GM19025 (cell line): ENCODE data around the gene TMPO.
A peak's percentile ranks its signal among the peaks of the same experiment; 100 is the strongest.
"Not testable (repeated sequence)": the region's sequence is repeated elsewhere in the genome, so short reads cannot be mapped to it uniquely, and the experiment has no call there.

ENCODE experiments used
- ATAC-seq: cut with Tn5 transposase; IDR thresholded peaks from one replicate; pipeline ENCODE4 v1.9.1; 2021; ENCODE audit warnings: mild to moderate bottlenecking, low read depth, moderate library complexity; ENCODE audit not compliant: unreplicated experiment

Gene TMPO

GRCh38 chr12:98575013-98575412 is 59.6 kb downstream of the TMPO start:
- ATAC-seq = no peak

DNA sequence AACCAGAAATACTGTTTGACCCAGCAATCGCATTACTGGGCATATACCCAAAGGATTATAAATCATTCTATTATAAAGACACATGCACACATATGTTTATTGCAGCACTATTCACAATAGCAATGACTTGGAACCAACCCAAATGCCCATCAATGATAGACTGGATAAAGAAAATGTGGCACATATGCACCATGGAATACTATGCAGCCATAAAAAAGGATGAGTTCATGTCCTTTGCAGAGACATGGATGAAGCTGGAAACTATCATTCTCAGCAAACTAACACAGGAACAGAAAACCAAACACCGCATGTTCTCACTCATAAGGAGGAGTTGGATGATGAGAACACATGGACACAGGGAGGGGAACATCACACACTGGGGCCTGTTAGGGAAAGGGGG is 61.4 kb downstream of the TMPO start:
- not testable (repeated sequence) for ATAC-seq

DNA sequence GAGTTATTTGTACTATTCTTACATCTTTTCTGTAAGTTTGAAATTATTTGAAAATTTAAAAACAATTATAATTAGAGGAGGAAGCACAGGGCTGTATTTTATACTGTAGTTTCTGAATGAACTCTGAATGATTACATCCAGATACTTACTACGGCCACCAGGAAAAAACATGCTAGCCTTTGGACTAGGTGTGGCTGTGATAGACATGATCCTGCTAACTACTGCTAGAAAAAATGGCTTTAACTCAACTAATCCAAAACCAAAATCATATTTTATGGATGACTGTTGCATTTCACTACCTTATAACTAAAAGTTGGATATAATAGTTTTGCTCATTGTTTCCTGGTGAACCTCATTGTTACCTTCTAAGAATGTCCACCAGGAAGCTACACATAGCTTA is 63.0 kb downstream of the TMPO start:
- no peak for ATAC-seq

DNA sequence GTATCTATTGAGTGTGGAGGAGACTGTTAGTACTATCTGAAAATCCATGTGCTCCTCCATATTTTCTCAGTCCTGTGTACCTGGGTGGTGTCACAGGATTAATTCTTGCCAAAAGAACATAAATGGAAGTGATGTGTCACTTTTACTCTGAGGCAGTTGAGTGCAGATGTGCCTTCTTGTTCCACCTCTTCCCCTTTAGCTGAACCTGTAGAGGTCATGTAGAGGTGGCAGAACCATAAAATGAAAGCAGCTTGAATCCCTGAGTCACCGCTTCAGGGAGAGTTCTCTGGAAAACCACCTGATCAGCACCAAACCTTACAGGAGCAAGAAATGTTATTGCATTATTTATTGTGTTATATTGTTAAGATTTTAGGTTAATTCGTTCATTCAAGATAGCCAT is 63.4 kb downstream of the TMPO start:
- ATAC-seq = no peak

DNA sequence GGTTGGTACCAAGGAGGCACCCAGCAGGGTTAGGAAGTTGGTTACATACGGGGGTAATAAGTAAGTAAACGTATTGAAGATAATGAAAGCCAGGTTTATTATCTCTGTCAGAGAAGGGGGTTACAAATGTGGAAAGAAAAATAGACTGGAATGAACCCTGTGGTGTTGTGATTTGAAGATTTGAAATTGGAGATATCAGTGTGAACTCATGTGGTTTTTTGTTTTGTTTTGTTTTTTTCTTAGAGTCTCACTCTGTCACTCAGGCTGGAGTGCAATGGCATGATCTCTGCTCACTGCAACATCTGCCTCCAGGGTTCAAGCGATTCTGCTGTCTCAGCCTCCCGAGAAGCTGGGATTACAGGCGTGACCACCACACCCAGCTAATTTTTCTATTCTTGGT is 64.0 kb downstream of the TMPO start:
- no peak for ATAC-seq

GRCh38 chr12:98579835-98580234 is 64.4 kb downstream of the TMPO start:
- ATAC-seq = no peak

GRCh38 chr12:98580695-98581094 is 65.3 kb downstream of the TMPO start:
- ATAC-seq = no peak

GRCh38 chr12:98581101-98581500 is 65.7 kb downstream of the TMPO start:
- no peak for ATAC-seq

DNA sequence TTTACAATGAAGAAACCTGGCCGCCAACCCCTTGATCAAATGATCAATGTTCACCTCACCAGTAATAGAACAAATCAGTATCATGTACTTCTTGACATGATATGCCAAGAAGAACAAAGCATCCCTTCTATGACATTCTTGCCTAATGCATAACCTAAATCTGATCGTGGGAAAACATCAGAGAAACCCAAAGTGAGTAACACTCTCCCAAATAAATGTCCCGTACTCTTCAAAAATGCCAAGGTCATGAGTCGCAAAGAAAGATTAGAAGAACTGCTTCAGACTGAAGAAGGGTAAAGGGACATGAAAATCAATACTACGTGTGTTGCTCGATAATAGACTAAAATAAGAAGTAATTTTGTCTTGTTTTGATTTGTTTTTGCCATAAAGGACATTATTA is 66.7 kb downstream of the TMPO start:
- no peak for ATAC-seq

GRCh38 chr12:98587084-98587483 is 71.7 kb downstream of the TMPO start:
- ATAC-seq = no peak

DNA sequence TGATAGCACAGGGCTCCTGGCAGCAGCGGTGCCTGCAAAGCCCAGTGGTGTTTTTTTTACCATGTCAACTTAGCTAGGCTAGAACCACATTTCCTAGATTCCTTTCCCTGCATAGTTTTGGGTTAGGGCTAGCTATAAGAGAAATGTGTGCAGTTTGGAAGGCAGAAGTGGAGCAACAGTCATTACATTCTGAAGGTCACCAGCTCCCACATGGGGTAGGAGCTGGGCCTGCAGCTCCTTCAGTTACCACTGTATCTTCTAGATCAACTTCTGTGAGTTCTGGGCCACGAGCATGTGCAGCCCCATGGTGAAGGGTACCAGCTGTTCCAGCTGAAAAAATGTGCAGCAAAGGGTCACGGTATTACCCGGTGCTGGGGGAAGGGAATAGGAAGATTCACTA is 75.8 kb downstream of the TMPO start:
- no peak for ATAC-seq

GRCh38 chr12:98592825-98593322 is 77.5 kb downstream of the TMPO start:
- ATAC-seq = no peak

- peak; percentile 99 for ATAC-seq
These were observed 78.1 kb downstream of the TMPO start, which contains the start of gene SLC25A3 for GRCh38 chr12:98593351-98594049. SLC25A3 (plus strand) TSS chr12:98593686; CDS start chr12:98593979, 293 bp downstream.

GRCh38 chr12:98594050-98594835 is 78.9 kb downstream of the TMPO start:
- no peak for ATAC-seq

GRCh38 chr12:98595243-98595988 is 80.0 kb downstream of the TMPO start:
- no peak for ATAC-seq

- not testable (repeated sequence) for ATAC-seq
These were observed 81.9 kb downstream of the TMPO start for GRCh38 chr12:98597313-98597712.
